AG09309 (cell line): Measurements from ENCODE around the gene CLCN7.

ENCODE experiments used
- DNase-seq: peaks from one replicate; pipeline ENCODE4 v3.0.0-alpha.2; 2010; ENCODE audit warnings: low read depth
- H3K4me3 ChIP-seq: 2 replicates; pipeline ENCODE4 v1.5.1; 2011; ENCODE audit warnings: mild to moderate bottlenecking, low read depth, low read length, moderate library complexity; ENCODE audit not compliant: control insufficient read depth
- CTCF ChIP-seq: IDR thresholded peaks from 2 replicates; pipeline ENCODE4 v1.5.1; 2011; ENCODE audit warnings: mild to moderate bottlenecking, low read depth, low read length, inconsistent platforms; ENCODE audit not compliant: insufficient read depth, control insufficient read depth; ENCODE audit errors: missing control alignments

CLCN7 gene

GRCh38 chr16:1465567-1465915, 9.3 kb downstream of the CLCN7 start:
- DNase-seq, result no peak
- H3K4me3 ChIP-seq, result no peak overlapping the region
- TF ChIP-seq CTCF, result no peak

GRCh38 chr16:1464894-1465566, 9.8 kb downstream of the CLCN7 start:
- no peak for TF ChIP-seq CTCF

GRCh38 chr16:1464196-1464893, 10.5 kb downstream of the CLCN7 start:
- H3K4me3 ChIP-seq, result no peak overlapping the region
- TF ChIP-seq CTCF, result no peak
- no peak for DNase-seq

More at GRCh38 chr16:1464894-1465566, 9.8 kb downstream of the CLCN7 start:
- no peak overlapping the region for H3K4me3 ChIP-seq
- no peak for DNase-seq

- no peak for DNase-seq
- no peak for TF ChIP-seq CTCF
- H3K4me3 ChIP-seq, result no peak overlapping the region
Measured at GRCh38 chr16:1461146-1461545, 13.7 kb downstream of the CLCN7 start.

- TF ChIP-seq CTCF, result no peak
- DNase-seq, result no peak
- no peak overlapping the region for H3K4me3 ChIP-seq
Measured at GRCh38 chr16:1460602-1461138, 14.2 kb downstream of the CLCN7 start.

- H3K4me3 ChIP-seq, result no peak overlapping the region
- no peak for TF ChIP-seq CTCF
- no peak for DNase-seq
Measured at GRCh38 chr16:1459967-1460366, 14.9 kb downstream of the CLCN7 start.
